PC-3 (cell line): ENCODE data around the gene WDR76. TPM values are rescaled to one million over a fixed set of nuclear protein-coding genes. Genes with fewer than 3 reads are reported as not detected.

Source experiments
- ATAC-seq: fragments of 200-7000 bp; cut with Tn5 transposase; 2 replicates; pipeline ENCODE4 v1.9.1; 2020; ENCODE audit warnings: mild to moderate bottlenecking, moderate library complexity
- BruUV-seq: library from RNA; stranded (reverse); fragments of 400-500 nt; replicated peaks from 2 replicates; lab custom pipeline; 2021; lab: Mats Ljungman, UMichigan
- CTCF ChIA-PET: fragments of 300-600 bp; sonication (Branson Sonifier 250); formaldehyde crosslinking; loops from one replicate; lab custom pipeline; 2022; ENCODE audit warnings: antibody characterized with exemption; lab: Charles Lee
- POLR2A ChIA-PET: fragments of 300-600 bp; sonication (Branson Sonifier 250); formaldehyde crosslinking; loops from one replicate; lab custom pipeline; 2022; ENCODE audit warnings: antibody characterized with exemption; ENCODE audit not compliant: unreplicated experiment; lab: Charles Lee
- DNase-seq: peaks from one replicate; pipeline ENCODE4 v3.0.0-alpha.2; 2015
- H2AFZ ChIP-seq: fragments of 300-600 bp; sonication (generic); 2 replicates; pipeline ENCODE4 v1.6.0; 2016; ENCODE audit warnings: antibody characterized with exemption, low read length
- H3F3A ChIP-seq: fragments of 300-600 bp; sonication (generic); one replicate; pipeline ENCODE4 v1.6.0; 2017; ENCODE audit warnings: antibody characterized with exemption, low read length, control low read depth, mild to moderate bottlenecking; ENCODE audit not compliant: unreplicated experiment
- H3K27ac ChIP-seq: fragments of 300-600 bp; sonication (generic); 2 replicates; pipeline ENCODE4 v1.5.1; 2016; ENCODE audit warnings: mild to moderate bottlenecking, low read length
- H3K27me3 ChIP-seq: fragments of 300-600 bp; sonication (generic); 2 replicates; pipeline ENCODE4 v1.6.1; 2016; ENCODE audit warnings: low read length, mixed read lengths
- H3K36me3 ChIP-seq: fragments of 300-600 bp; sonication (generic); 2 replicates; pipeline ENCODE4 v1.6.1; 2016; ENCODE audit warnings: low read depth, mixed run types, low read length, mixed read lengths
- H3K4me1 ChIP-seq: fragments of 300-600 bp; sonication (generic); 2 replicates; pipeline ENCODE4 v1.5.1; 2016; ENCODE audit warnings: low read length; ENCODE audit not compliant: insufficient read depth
- H3K4me2 ChIP-seq: fragments of 300-600 bp; sonication (generic); 2 replicates; pipeline ENCODE4 v1.6.0; 2016; ENCODE audit warnings: low read length
- H3K4me3 ChIP-seq: fragments of 300-600 bp; sonication (generic); 2 replicates; pipeline ENCODE4 v1.5.1; 2016; ENCODE audit warnings: mild to moderate bottlenecking, low read length, mixed read lengths
- H3K79me2 ChIP-seq: fragments of 300-600 bp; sonication (generic); 2 replicates; pipeline ENCODE4 v1.6.1; 2017; ENCODE audit warnings: low read length, mixed read lengths
- H3K9ac ChIP-seq: fragments of 300-600 bp; sonication (generic); 2 replicates; pipeline ENCODE4 v1.6.0; 2016; ENCODE audit warnings: mild to moderate bottlenecking, low read length
- H3K9me2 ChIP-seq: fragments of 300-600 bp; sonication (generic); replicated peaks from 2 replicates; pipeline ENCODE4 v1.6.1; 2016; ENCODE audit warnings: mixed run types, low read length, mixed read lengths
- H3K9me3 ChIP-seq: fragments of 300-600 bp; sonication (generic); 2 replicates; pipeline ENCODE4 v1.6.1; 2016; ENCODE audit warnings: low read length, mixed read lengths
- H4K20me1 ChIP-seq: fragments of 300-600 bp; sonication (generic); 2 replicates; pipeline ENCODE4 v1.6.1; 2016; ENCODE audit warnings: low read length, mixed read lengths
- CTCF ChIP-seq: fragments of 300-600 bp; sonication (generic); conservative IDR thresholded peaks from 2 replicates; pipeline ENCODE4 v1.5.1; 2017; ENCODE audit warnings: antibody characterized with exemption, low read depth, mild to moderate bottlenecking, low read length
- EZH2 ChIP-seq: fragments of 300-600 bp; sonication (generic); IDR thresholded peaks from one replicate; pipeline ENCODE4 v1.6.1; 2017; ENCODE audit warnings: antibody characterized with exemption, mild to moderate bottlenecking, low read length; ENCODE audit not compliant: unreplicated experiment
- EZH2phosphoT487 ChIP-seq: fragments of 300-600 bp; sonication (generic); IDR thresholded peaks from 2 replicates; pipeline ENCODE4 v1.6.1; 2018; ENCODE audit warnings: mild to moderate bottlenecking, antibody characterized with exemption, low read length, borderline replicate concordance
- intact Hi-C: fragments of 100-400 bp; cut with micrococcal nuclease; formaldehyde crosslinking; loops from 2 replicates; pipeline ENCODE4 v1.9.0; 2023
- total RNA-seq: library from RNA; depleted of rRNA; stranded (reverse); fragments of >200 nt; gene quantifications from 2 replicates; pipeline ENCODE4 v1.2.3, GENCODE V29; 2014

Gene WDR76
- total RNA-seq, 1 experiment from 2014 or later, result 29.0 TPM

DNA sequence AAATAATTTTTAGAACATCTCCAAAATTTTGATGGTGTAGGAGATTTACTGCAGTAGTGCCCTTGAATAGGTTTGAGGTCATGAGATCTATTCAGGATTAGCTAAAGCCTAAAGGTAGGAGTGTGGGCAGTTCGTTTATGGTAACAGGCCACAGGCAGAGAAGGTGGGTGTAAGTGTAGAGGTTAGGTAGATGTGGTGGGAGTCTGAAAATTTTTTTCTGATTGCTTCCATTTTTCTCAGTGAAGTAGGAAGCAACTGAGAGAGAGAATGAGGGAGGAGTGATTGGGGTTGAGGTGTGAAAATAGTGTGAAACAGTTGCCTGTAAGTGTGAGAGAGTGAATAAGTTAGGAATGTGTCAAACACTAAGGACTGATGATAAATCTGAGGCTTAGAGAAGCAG, 47.8 kb upstream of the WDR76 start:
- Histone ChIP-seq H3K79me2 (peaks cover 10% of the 10 kb centered on the region; the same call in 1 of the 2 replicates), H3K27me3 (no peaks in the 10 kb centered on the region), H4K20me1 (no peaks in the 10 kb centered on the region), H2AFZ (no peak overlapping the region), H3K36me3 (peaks cover 5% of the 10 kb centered on the region; the same call in 1 of the 2 replicates), H3K4me2 (no peak overlapping the region), H3K4me3 (no peak overlapping the region), H3K9me2 (no peaks in the 10 kb centered on the region), H3K9ac (no peak overlapping the region), H3K4me1 (peaks cover 17% of the 10 kb centered on the region; the same call in 1 of the 2 replicates), H3K27ac (no peak overlapping the region), H3K9me3 (no peaks in the 10 kb centered on the region), H3F3A (no peaks in the 10 kb centered on the region)
- no peak for DNase-seq
- ChIA-PET POLR2A (no interaction called here), CTCF (no interaction called here)
- intact Hi-C loops, result no loop called here
- no TSS peak for BruUV-seq
- TF ChIP-seq CTCF (no peak), EZH2phosphoT487 (no peak), EZH2 (no peak)
- ATAC-seq, result no peak

- intact Hi-C loops, result no loop called here
These were observed 37.4 kb upstream of the WDR76 start for GRCh38 chr15:43789409-43789808.

More at GRCh38 chr15:43789409-43789808, 37.4 kb upstream of the WDR76 start:
- no peak overlapping the region for H3K9ac ChIP-seq
- no peak overlapping the region for H3K4me2 ChIP-seq
- POLR2A ChIA-PET, result no interaction called here
- H2AFZ ChIP-seq, result no peak overlapping the region
- no peak for TF ChIP-seq CTCF
- no peak for TF ChIP-seq EZH2phosphoT487
- TF ChIP-seq EZH2, result no peak
- CTCF ChIA-PET, result no interaction called here
- no peak overlapping the region for H3K4me3 ChIP-seq
- H3K9me3 ChIP-seq, result no peaks in the 10 kb centered on the region
- BruUV-seq, result no TSS peak
- DNase-seq (no peak), ATAC-seq (no peak)
- no peak overlapping the region for H3K27ac ChIP-seq
- no peaks in the 10 kb centered on the region for H3F3A ChIP-seq
- H3K9me2 ChIP-seq, result no peaks in the 10 kb centered on the region
- H3K4me1 ChIP-seq, result peaks cover 18% of the 10 kb centered on the region
- H3K27me3 ChIP-seq, result no peaks in the 10 kb centered on the region
- H3K79me2 ChIP-seq, result peaks cover 23% of the 10 kb centered on the region
- peaks cover 10% of the 10 kb centered on the region; the same call in 1 of the 2 replicates for H3K36me3 ChIP-seq
- peaks cover 5% of the 10 kb centered on the region; the same call in 1 of the 2 replicates for H4K20me1 ChIP-seq
